ENCODE data around the gene TMEM100. TPM values are rescaled to one million over a fixed set of nuclear protein-coding genes. Genes with fewer than 3 reads are reported as not detected.
A peak's percentile ranks its signal among the peaks of the same experiment; 100 is the strongest.

Gene TMEM100
- total RNA-seq, 1 donor: not detected

DNA sequence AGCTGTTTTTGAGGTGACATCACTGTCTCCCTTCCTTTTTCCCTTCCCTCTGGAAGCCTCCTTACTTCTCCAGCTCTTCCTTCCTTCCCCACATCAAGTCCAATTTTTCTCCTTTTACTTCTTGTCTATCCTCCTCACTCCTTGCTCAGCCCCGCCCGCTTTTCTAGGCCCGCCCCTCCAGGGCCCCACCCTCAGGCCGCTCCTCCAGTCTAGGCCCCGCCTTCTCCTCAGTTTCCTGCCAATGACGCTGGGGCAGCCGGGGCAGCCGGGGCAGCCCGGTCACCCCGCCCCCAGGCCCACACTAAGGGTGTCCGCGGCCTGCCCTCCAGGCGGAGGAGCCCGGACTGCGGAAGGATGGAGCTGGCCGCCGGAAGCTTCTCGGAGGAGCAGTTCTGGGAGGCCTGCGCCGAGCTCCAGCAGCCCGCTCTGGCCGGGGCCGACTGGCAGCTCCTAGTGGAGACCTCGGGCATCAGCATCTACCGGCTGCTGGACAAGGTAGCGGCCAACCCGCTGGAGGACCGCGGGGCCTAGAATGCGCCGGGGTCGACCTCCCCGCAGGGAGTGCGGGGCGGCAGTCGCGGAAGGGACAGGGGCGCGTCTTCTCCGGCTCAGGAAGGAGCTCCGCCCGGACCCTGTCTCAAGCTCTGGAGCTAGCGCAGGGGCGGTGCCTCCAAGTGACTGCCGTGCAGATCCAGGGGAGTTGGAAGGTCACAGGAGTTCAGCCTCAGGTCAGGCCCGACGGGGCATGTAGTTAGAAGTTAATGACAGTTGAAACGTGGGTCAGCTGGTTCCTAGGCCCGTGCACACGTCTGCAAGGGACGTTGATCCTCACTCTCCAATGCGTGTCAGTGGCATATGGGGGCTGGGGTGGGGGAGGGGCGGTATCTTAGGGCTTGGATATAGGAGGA, 28.3 kb upstream of the TMEM100 start, which contains the start of gene PCTP:
Gene PCTP, plus strand, starts transcription at position 302 of the 908 bp plus-strand sequence. Its CDS starts 53 bp downstream, at position 355.
- Histone ChIP-seq H3K4me1 (ENCODE audit: insufficient read depth, low read length) (peaks cover 11% of the 10 kb centered on the region), H3K27me3 (ENCODE audit: insufficient read depth, low read length) (peaks cover 7% of the 10 kb centered on the region), H3K4me3 (ENCODE audit: low read length) (peak within 1 kb of the TSS; percentile 73), H3K9me3 (ENCODE audit: low read depth, low read length) (no peaks in the 10 kb centered on the region)

DNA sequence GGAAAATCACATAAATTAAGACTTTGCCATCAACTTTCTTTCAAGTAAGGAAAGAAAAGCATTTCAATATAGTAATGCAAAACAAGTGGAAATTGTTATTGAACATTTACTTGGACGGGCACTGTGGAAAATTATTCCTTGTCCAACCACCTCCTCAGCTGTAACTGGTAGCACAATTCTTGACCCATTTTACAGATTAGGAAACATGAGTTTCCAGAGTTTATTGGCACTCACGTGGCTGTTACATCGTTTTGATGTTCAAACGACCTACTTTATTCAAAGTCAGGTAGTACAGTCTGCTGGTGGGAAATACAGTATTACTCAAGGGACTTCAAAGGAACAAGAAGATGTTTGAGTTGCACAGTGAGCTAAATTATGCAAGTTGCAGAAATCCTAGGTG, 27.3 kb upstream of the TMEM100 start:
- Histone ChIP-seq H3K27me3 (ENCODE audit: insufficient read depth, low read length) (peaks cover 7% of the 10 kb centered on the region), H3K9me3 (ENCODE audit: low read depth, low read length) (no peaks in the 10 kb centered on the region), H3K4me3 (ENCODE audit: low read length) (no peak overlapping the region)

DNA sequence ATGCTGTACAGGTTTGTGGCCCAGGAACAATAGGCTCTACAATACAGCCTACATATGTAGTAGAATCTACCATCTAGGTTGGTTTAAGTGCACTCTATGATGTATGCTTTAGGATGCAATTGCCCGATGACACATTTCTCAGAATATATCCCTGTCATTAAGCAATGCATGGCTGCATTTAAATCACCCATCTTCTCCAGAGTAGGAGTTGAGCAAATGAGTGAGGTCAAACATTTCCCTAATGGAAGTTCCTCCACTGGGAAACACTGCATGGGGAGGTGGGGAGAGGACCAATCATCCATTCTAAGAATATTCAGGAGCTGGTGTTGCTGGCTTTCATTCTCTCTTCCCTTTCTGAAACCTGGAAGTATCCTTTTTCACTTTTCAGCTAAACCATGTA, 26.2 kb upstream of the TMEM100 start:
- Histone ChIP-seq H3K9me3 (ENCODE audit: low read depth, low read length) (no peaks in the 10 kb centered on the region), H3K27me3 (ENCODE audit: insufficient read depth, low read length) (peaks cover 7% of the 10 kb centered on the region), H3K4me3 (ENCODE audit: low read length) (no peak overlapping the region), H3K4me1 (ENCODE audit: insufficient read depth, low read length) (peaks cover 11% of the 10 kb centered on the region)

More for the DNA sequence above, 27.3 kb upstream of the TMEM100 start:
- H3K4me1 ChIP-seq (ENCODE audit: insufficient read depth, low read length): peaks cover 11% of the 10 kb centered on the region

DNA sequence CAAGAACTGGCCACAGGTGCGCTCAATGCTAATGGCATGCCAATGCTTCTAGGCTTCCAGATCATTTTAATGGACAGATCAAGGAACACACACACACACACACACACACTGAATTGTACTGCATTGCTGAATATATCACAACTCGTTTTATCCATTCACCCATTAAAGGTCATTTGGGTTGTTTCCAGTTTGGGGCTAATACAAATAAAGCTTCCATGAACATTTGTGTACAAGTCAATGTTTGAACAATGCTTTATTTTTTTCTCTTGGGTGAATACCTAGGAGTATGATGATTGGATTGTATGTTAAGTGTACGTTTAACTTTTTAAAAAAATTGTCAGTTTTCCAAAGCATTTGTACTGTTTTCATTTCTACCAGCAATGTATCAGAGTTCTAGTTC, 24.5 kb upstream of the TMEM100 start:
- no peaks in the 10 kb centered on the region for H3K9me3 ChIP-seq (ENCODE audit: low read depth, low read length)
- H3K4me1 ChIP-seq (ENCODE audit: insufficient read depth, low read length): peaks cover 10% of the 10 kb centered on the region
- H3K27me3 ChIP-seq (ENCODE audit: insufficient read depth, low read length): peaks cover 7% of the 10 kb centered on the region
- no peak overlapping the region for H3K4me3 ChIP-seq (ENCODE audit: low read length)

- Histone ChIP-seq H3K4me1 (ENCODE audit: insufficient read depth, low read length) (peaks cover 3% of the 10 kb centered on the region), H3K27me3 (ENCODE audit: insufficient read depth, low read length) (peaks cover 7% of the 10 kb centered on the region), H3K9me3 (ENCODE audit: low read depth, low read length) (no peaks in the 10 kb centered on the region), H3K4me3 (ENCODE audit: low read length) (no peak overlapping the region)
Observed at GRCh38 chr17:55746466-55746865, 23.8 kb upstream of the TMEM100 start.

- Histone ChIP-seq H3K27me3 (ENCODE audit: insufficient read depth, low read length) (peaks cover 7% of the 10 kb centered on the region), H3K4me1 (ENCODE audit: insufficient read depth, low read length) (no peaks in the 10 kb centered on the region), H3K4me3 (ENCODE audit: low read length) (no peak overlapping the region), H3K9me3 (ENCODE audit: low read depth, low read length) (no peaks in the 10 kb centered on the region)
Observed at GRCh38 chr17:55745258-55745657, 22.6 kb upstream of the TMEM100 start.

DNA sequence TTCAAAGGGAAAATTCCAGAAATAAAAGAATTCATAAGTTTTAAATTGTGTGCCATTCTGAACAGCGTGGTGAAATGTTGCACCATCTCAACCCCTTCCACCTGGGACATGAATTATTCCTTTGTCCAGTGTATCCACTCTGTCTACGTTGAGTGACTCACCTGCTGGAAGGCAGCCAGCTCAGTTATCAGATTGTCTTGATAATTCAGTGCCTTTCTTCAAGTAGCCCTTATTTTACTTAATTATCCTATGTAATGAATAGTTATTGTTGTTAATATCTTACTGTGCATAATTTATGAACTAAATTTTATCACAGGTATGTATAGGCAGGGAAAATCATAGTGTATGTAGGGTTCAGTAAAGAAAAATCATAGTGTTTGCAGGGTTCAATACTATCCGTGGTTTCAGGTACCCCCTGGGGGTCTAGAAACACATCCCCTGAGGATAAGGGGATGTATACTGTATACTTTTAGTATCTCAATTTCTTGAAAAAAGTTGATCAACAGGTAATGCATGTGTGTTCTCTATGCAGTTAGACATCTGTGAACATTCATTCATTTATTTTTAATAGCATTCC, 20.5 kb upstream of the TMEM100 start:
- Histone ChIP-seq H3K4me1 (ENCODE audit: insufficient read depth, low read length) (no peaks in the 10 kb centered on the region), H3K9me3 (ENCODE audit: low read depth, low read length) (no peaks in the 10 kb centered on the region), H3K4me3 (ENCODE audit: low read length) (no peak overlapping the region), H3K27me3 (ENCODE audit: insufficient read depth, low read length) (peaks cover 7% of the 10 kb centered on the region)

DNA sequence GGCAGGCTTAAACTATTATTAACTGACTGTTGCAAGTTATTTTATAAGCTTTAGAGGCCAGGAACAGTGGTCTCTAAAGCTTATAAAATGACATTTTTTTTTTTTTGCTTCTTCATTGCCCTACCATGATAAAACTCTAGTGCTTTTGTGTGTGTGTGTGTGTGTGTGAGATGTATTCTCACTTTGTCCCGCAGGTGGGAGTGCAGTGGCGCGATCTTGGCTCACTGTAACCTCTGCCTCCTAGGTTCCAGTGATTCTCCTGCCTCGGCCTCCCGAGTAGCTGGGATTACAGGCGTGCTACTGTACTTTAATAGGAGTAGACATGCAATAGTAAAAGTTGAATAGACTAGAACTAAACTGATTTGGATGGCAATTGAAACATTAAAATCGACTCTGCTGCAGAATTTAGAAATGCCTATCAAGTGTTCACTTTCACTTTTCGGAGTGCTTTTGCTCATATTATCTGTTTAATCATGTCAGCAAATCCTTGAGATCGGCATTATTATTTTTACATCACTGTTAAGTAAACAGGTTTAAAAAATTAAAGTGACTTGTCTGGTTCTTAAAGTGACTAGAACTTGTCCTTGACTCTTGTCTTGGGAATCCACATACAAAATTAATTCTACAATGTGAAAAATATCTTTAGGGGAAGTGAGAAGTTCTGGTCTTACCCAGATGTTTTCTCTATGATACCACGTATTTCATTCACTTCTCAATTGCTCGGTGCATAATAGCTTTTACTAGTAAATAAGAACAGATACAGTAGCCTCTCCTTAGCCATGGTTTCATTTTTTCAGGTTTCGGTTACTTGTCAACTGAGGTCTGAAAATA, 19.8 kb upstream of the TMEM100 start:
- Histone ChIP-seq H3K4me3 (ENCODE audit: low read length) (no peak overlapping the region), H3K9me3 (ENCODE audit: low read depth, low read length) (no peaks in the 10 kb centered on the region), H3K4me1 (ENCODE audit: insufficient read depth, low read length) (peaks cover 3% of the 10 kb centered on the region), H3K27me3 (ENCODE audit: insufficient read depth, low read length) (peaks cover 6% of the 10 kb centered on the region)

DNA sequence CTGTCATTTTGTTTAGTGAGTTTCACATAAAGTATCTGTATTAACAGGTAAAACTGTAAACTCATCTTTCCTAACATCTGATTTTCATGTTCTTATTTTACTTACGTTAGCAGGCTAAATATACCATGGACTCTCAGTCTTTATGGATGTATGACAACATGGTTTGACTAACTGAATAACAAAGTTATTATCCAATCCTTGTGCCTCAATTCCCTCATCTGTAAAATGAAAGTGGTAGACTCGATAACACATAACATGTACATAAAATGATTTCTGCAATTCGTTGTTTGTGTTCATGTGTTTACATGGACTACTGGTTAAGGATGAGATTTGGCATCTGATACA, 18.7 kb upstream of the TMEM100 start:
- peaks cover 3% of the 10 kb centered on the region for H3K4me1 ChIP-seq (ENCODE audit: insufficient read depth, low read length)
- no peaks in the 10 kb centered on the region for H3K27me3 ChIP-seq (ENCODE audit: insufficient read depth, low read length)
- no peaks in the 10 kb centered on the region for H3K9me3 ChIP-seq (ENCODE audit: low read depth, low read length)
- H3K4me3 ChIP-seq (ENCODE audit: low read length): no peak overlapping the region

- no peak overlapping the region for H3K4me3 ChIP-seq (ENCODE audit: low read length)
- H3K27me3 ChIP-seq (ENCODE audit: insufficient read depth, low read length): no peaks in the 10 kb centered on the region
- H3K9me3 ChIP-seq (ENCODE audit: low read depth, low read length): no peaks in the 10 kb centered on the region
- H3K4me1 ChIP-seq (ENCODE audit: insufficient read depth, low read length): peaks cover 3% of the 10 kb centered on the region
Observed at GRCh38 chr17:55740511-55741355, 18.1 kb upstream of the TMEM100 start.

- Histone ChIP-seq H3K27me3 (ENCODE audit: insufficient read depth, low read length) (no peaks in the 10 kb centered on the region), H3K4me3 (ENCODE audit: low read length) (no peak overlapping the region), H3K4me1 (ENCODE audit: insufficient read depth, low read length) (peaks cover 3% of the 10 kb centered on the region), H3K9me3 (ENCODE audit: low read depth, low read length) (no peaks in the 10 kb centered on the region)
Observed at GRCh38 chr17:55737976-55738501, 15.4 kb upstream of the TMEM100 start.

GRCh38 chr17:55735731-55736405, 13.2 kb upstream of the TMEM100 start:
- Histone ChIP-seq H3K9me3 (ENCODE audit: low read depth, low read length) (no peaks in the 10 kb centered on the region), H3K27me3 (ENCODE audit: insufficient read depth, low read length) (no peaks in the 10 kb centered on the region), H3K4me1 (ENCODE audit: insufficient read depth, low read length) (peaks cover 3% of the 10 kb centered on the region), H3K4me3 (ENCODE audit: low read length) (no peak overlapping the region)

GRCh38 chr17:55734128-55734781, 11.6 kb upstream of the TMEM100 start:
- no peaks in the 10 kb centered on the region for H3K9me3 ChIP-seq (ENCODE audit: low read depth, low read length)
- no peak overlapping the region for H3K4me3 ChIP-seq (ENCODE audit: low read length)
- no peaks in the 10 kb centered on the region for H3K27me3 ChIP-seq (ENCODE audit: insufficient read depth, low read length)
- H3K4me1 ChIP-seq (ENCODE audit: insufficient read depth, low read length): peaks cover 3% of the 10 kb centered on the region
